K562 (cell line): ENCODE measurements around the gene KRTAP10-8. TPM values are rescaled to one million over a fixed set of nuclear protein-coding genes. Genes with fewer than 3 reads are reported as not detected.
"Not testable (repeated sequence)": the region's sequence is repeated elsewhere in the genome, so short reads cannot be mapped to it uniquely, and the experiment has no call there.

ENCODE experiments used
- ATAC-seq: fragments of 200-7000 bp; cut with Tn5 transposase; 3 replicates; pipeline ENCODE4 v1.9.1; 2020; ENCODE audit warnings: moderate library complexity
- BruUV-seq: library from RNA; stranded (reverse); fragments of 400-500 nt; replicated peaks from 2 replicates; lab custom pipeline; 2021; lab: Mats Ljungman, UMichigan
- CTCF ChIA-PET: fragments of 300-600 bp; formaldehyde crosslinking; extraction: SDS; loops from one replicate; lab custom pipeline; 2021; ENCODE audit warnings: low intra/inter-chr PET ratio; lab: Yijun Ruan, JAX
- POLR2A ChIA-PET: fragments of 300-600, 350-650 bp; sonication (Branson Sonifier 250); formaldehyde crosslinking; extraction: SDS; loops from one replicate; lab custom pipeline; 2021; ENCODE audit warnings: antibody characterized with exemption, inconsistent platforms; lab: Yijun Ruan, JAX
- DNase-seq, 4 experiments: peaks; one replicate each; pipeline versions ENCODE4 v3.0.0 to v3.0.0-alpha.2; 2011 to 2018; ENCODE audit warnings: low spot score in 3 of 4, mixed read lengths in 3 of 4; ENCODE audit errors: extremely low read depth in 1 of 4
- FAIRE-seq: peaks from 2 replicates; lab custom pipeline; 2011; peaks lifted over from hg19 to GRCh38; lab: Jason Lieb, UNC
- H2AFZ ChIP-seq: 2 replicates; pipeline ENCODE4 v1.6.0; 2011; ENCODE audit warnings: low read depth, low read length, control low read depth, inconsistent platforms
- H3K27ac ChIP-seq: fragments of 200-600 bp; 3 replicates; pipeline ENCODE4 v1.8.0; 2011; ENCODE audit warnings: low read depth, mild to moderate bottlenecking, control low read depth, inconsistent platforms, low read length, moderate library complexity, mixed read lengths; ENCODE audit errors: extremely low read depth
- H3K27me3 ChIP-seq, 2 experiments: fragments of 300-600 bp in 1 of 2; 2 replicates in 1 of 2; 3 replicates in 1 of 2; pipeline versions ENCODE4 v1.6.0 to v1.8.0; 2011; ENCODE audit warnings: inconsistent platforms in 2 of 2, low read length in 2 of 2, mild to moderate bottlenecking in 1 of 2, mixed read lengths in 1 of 2, moderate library complexity in 1 of 2; ENCODE audit not compliant: control insufficient read depth in 2 of 2, insufficient read depth in 2 of 2
- H3K36me3 ChIP-seq: fragments of 300-600 bp; 3 replicates; pipeline ENCODE4 v1.8.0; 2011; ENCODE audit warnings: mild to moderate bottlenecking, low read length, inconsistent platforms; ENCODE audit not compliant: control insufficient read depth, insufficient read depth
- H3K4me1 ChIP-seq, 2 experiments: fragments of 200-600 bp in 1 of 2; replicated peaks in 1 of 2; 2 replicates in 1 of 2; 3 replicates in 1 of 2; pipeline versions ENCODE4 v1.5.1 to v1.8.0; 2011; ENCODE audit warnings: inconsistent platforms in 2 of 2, low read length in 2 of 2, mild to moderate bottlenecking in 1 of 2, mixed read lengths in 1 of 2, moderate library complexity in 1 of 2; ENCODE audit not compliant: control insufficient read depth in 2 of 2, insufficient read depth in 2 of 2
- H3K4me2 ChIP-seq: 2 replicates; pipeline ENCODE4 v1.6.1; 2011; ENCODE audit warnings: low read length, control low read depth, inconsistent platforms, mixed read lengths; ENCODE audit not compliant: insufficient read depth
- H3K4me3 ChIP-seq: fragments of 200-600 bp; sonication (generic), shearing (Covaris generic); 2 replicates; pipeline ENCODE4 v1.5.1; 2016; ENCODE audit warnings: control low read depth, inconsistent platforms
- H3K79me2 ChIP-seq: fragments of 200-600 bp; 3 replicates; pipeline ENCODE4 v1.8.0; 2011; ENCODE audit warnings: low read length, inconsistent platforms; ENCODE audit not compliant: control insufficient read depth, insufficient read depth
- H3K9ac ChIP-seq, 2 experiments: 2 replicates each; pipeline versions ENCODE4 v1.6.0 to v1.6.1; 2011; ENCODE audit warnings: low read depth in 2 of 2, low read length in 2 of 2, control low read depth in 1 of 2, inconsistent platforms in 1 of 2, mild to moderate bottlenecking in 1 of 2, mixed read lengths in 1 of 2; ENCODE audit not compliant: insufficient read depth in 1 of 2
- H3K9me1 ChIP-seq: one replicate; pipeline ENCODE4 v1.6.0; 2011; ENCODE audit warnings: inconsistent platforms, mild to moderate bottlenecking, low read length, moderate library complexity; ENCODE audit not compliant: control insufficient read depth, insufficient read depth
- H3K9me3 ChIP-seq: replicated peaks from 2 replicates; pipeline ENCODE4 v1.5.1; 2011; ENCODE audit warnings: low read depth, low read length, inconsistent platforms; ENCODE audit not compliant: control insufficient read depth, insufficient read depth
- H4K20me1 ChIP-seq: replicated peaks from 2 replicates; pipeline ENCODE4 v1.6.1; 2011; ENCODE audit warnings: low read length, inconsistent platforms, mixed read lengths; ENCODE audit not compliant: control insufficient read depth, insufficient read depth
- FOXJ3 ChIP-seq: sonication (generic); formaldehyde crosslinking; IDR thresholded peaks from 2 replicates; pipeline ENCODE4 v1.4.0; 2020; ENCODE audit warnings: mild to moderate bottlenecking, missing genetic modification reagents
- HDGF ChIP-seq: fragments of 450-650 bp; IDR thresholded peaks from 2 replicates; pipeline ENCODE4 v1.6.1; 2016
- HNRNPH1 ChIP-seq: fragments of 200-400 bp; formaldehyde crosslinking; optimal IDR thresholded peaks from 2 replicates; pipeline ENCODE3; 2017; ENCODE audit warnings: low read depth, mild to moderate bottlenecking, low read length, moderate library complexity
- HNRNPL ChIP-seq: fragments of 200-400 bp; formaldehyde crosslinking; IDR thresholded peaks from 2 replicates; pipeline ENCODE4 v1.6.1; 2017; ENCODE audit warnings: low read depth, mild to moderate bottlenecking, low read length
- L3MBTL2 ChIP-seq: fragments of 450-650 bp; IDR thresholded peaks from 2 replicates; pipeline ENCODE4 v1.6.1; 2016; ENCODE audit warnings: mild to moderate bottlenecking, moderate library complexity
- MCM2 ChIP-seq: fragments of 450-650 bp; IDR thresholded peaks from 2 replicates; pipeline ENCODE4 v1.6.1; 2017; ENCODE audit warnings: low read depth, mild to moderate bottlenecking
- MCM7 ChIP-seq, 2 experiments: fragments of 450-650 bp; IDR thresholded peaks; 2 replicates each; pipeline ENCODE4 v1.6.1; 2016 to 2018
- NCOA6 ChIP-seq: fragments of 450-650 bp; IDR thresholded peaks from 2 replicates; pipeline ENCODE4 v1.6.1; 2017; ENCODE audit warnings: mild to moderate bottlenecking
- NFIX ChIP-seq: fragments of 250-450 bp; sonication (Bioruptor Pico); IDR thresholded peaks from 2 replicates; pipeline ENCODE4 v1.4.0; 2020; ENCODE audit warnings: low read depth, mild to moderate bottlenecking, moderate library complexity
- SRSF1 ChIP-seq: fragments of 200-400 bp; formaldehyde crosslinking; IDR thresholded peaks from 2 replicates; pipeline ENCODE4 v1.6.1; 2017; ENCODE audit warnings: mild to moderate bottlenecking, low read depth, low read length, moderate library complexity
- TAF9B ChIP-seq: fragments of 450-650 bp; IDR thresholded peaks from 2 replicates; pipeline ENCODE4 v1.6.1; 2018; ENCODE audit warnings: mild to moderate bottlenecking; ENCODE audit not compliant: partially characterized antibody
- ZNF586 ChIP-seq: fragments of 450-650 bp; formaldehyde crosslinking; conservative IDR thresholded peaks from 2 replicates; pipeline ENCODE4 v1.4.0; 2020; ENCODE audit warnings: mild to moderate bottlenecking, moderate library complexity
- ZNF766 ChIP-seq: fragments of 200-800 bp; sonication (Bioruptor generic); conservative IDR thresholded peaks from 2 replicates; pipeline ENCODE4 v1.6.1; 2016; ENCODE audit warnings: missing genetic modification characterization, missing compliant biosample characterization
- ZNF778 ChIP-seq: fragments of 450-650 bp; formaldehyde crosslinking; IDR thresholded peaks from 2 replicates; pipeline ENCODE4 v1.4.0; 2020; ENCODE audit warnings: mild to moderate bottlenecking, moderate library complexity
- whole genome bisulfite sequencing: fragments of 100-300 bp; shearing (Covaris generic); methylation state at CpG from one replicate; pipeline ENCODE4 v1.1.6; 2016; ENCODE audit warnings: low coverage, mixed read lengths; ENCODE audit not compliant: insufficient coverage; ENCODE audit errors: missing lambda C conversion rate; 5-methylcytosine and 5-hydroxymethylcytosine counted together
- in situ Hi-C: fragments of 300-500 bp; cut with MboI; formaldehyde crosslinking; loops from 4 replicates; pipeline ENCODE4 v1.15.0; 2018; ENCODE audit warnings: inconsistent platforms, mixed read lengths
- intact Hi-C: fragments of 100-400 bp; cut with micrococcal nuclease; formaldehyde crosslinking; loops from 2 replicates; pipeline ENCODE4 v1.14.2; 2022
- polyA plus RNA-seq, 8 experiments: library from polyadenylated mRNA; depleted of rRNA in 4 of 8; stranded (reverse) in 5 of 8; unstranded in 3 of 8; fragments of >200 nt; fragmentation: Nextera tagmentation in 2 of 8; fragmentation: Illumina TruSeq in 1 of 8; extraction: Ambion mirVana in 2 of 8; extraction: Trizol in 1 of 8; gene quantifications; 2 replicates each; pipeline versions ENCODE4 v1.2.1 to v1.2.3, GENCODE V29; 2011 to 2014; ENCODE audit warnings: inconsistent platforms in 1 of 8, missing spikeins in 1 of 8
- total RNA-seq, 7 experiments: library from RNA; depleted of rRNA in 6 of 7; stranded (reverse); fragments of >200 nt in 6 of 7; fragmentation: Illumina TruSeq in 2 of 7; extraction: Trizol in 2 of 7; gene quantifications; 2 replicates each; pipeline versions ENCODE4 v1.2.1 to v1.2.3, GENCODE V29; 2011 to 2021; ENCODE audit warnings: low replicate concordance in 1 of 7
- TF ChIP-seq, protein P1 (sequence below): fragments of 250-450 bp; sonication (Bioruptor Pico); IDR thresholded peaks from 2 replicates; pipeline ENCODE4 v1.4.0; 2020; ENCODE audit warnings: mild to moderate bottlenecking

KRTAP10-8 gene
- total and polyA plus RNA-seq, 9 of the 15 experiments (the other 6 are each of a cell fraction or from before 2014, with no cell fraction given), result not detected

DNA sequence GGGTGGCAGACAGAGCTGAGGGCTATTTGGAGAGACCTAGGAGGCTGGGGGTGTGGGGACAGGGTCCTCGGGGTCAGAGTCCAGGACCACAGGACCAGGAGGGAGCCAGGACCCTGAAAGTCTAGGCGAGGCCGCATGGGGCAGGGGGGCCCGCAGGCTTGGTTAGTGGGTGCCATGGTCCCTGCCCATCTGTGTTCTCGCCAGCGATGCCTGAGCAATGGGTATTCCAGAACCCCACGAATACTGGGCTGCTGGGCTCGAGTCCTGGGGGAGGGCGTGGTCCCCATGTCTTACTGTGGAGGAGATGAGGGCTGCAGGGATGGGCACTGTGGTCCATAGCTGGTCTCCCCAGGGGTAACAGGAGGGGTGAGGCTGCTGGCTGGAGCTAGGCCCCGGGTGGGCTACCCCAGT lies 21.6 kb upstream of the KRTAP10-8 start:
- no peaks in the 10 kb centered on the region; the same call in 1 of the 2 replicates for H3K9me3 ChIP-seq
- no peak for FAIRE-seq
- H3K9me1 ChIP-seq, result no peaks in the 10 kb centered on the region
- H3K36me3 ChIP-seq, result no peaks in the 10 kb centered on the region
- H3K4me1 ChIP-seq, result peaks cover 22 to 37% of the 10 kb centered on the region in 2 experiments
- CTCF ChIA-PET, result no interaction called here
- H3K9ac ChIP-seq, result peak overlapping the region in 1 of 2 experiments; percentile 68; a peak in 1 of 4 replicates
- no peak overlapping the region for H3K27ac ChIP-seq
- in situ Hi-C loops, result no loop called here
- H4K20me1 ChIP-seq, result no peaks in the 10 kb centered on the region
- H3K4me3 ChIP-seq, result no peak overlapping the region
- H3K4me2 ChIP-seq, result no peak overlapping the region
- no peak overlapping the region for H2AFZ ChIP-seq
- 3% methylated on average over 7 of the region's 10 CpGs for WGBS
- peaks cover 0 to 9% of the 10 kb centered on the region in 2 experiments; a peak in 1 of 5 replicates for H3K27me3 ChIP-seq
- BruUV-seq, result no TSS peak
- no peak for ATAC-seq
- H3K79me2 ChIP-seq, result no peaks in the 10 kb centered on the region
- TF ChIP-seq MCM7 (IDR thresholded peaks at IDR 0.05) (no peak), ZNF766 (CRISPR knock-in tag) (no peak), FOXJ3 (CRISPR knock-in tag) (no peak), ZNF586 (no peak), MCM2 (no peak), HNRNPH1 (no peak), TAF9B (no peak), NCOA6 (no peak), HNRNPL (no peak), HDGF (no peak), L3MBTL2 (no peak), NFIX (CRISPR knock-in tag) (no peak), ZNF778 (CRISPR knock-in tag) (no peak), SRSF1 (no peak)
- TF ChIP-seq, protein P1, sequence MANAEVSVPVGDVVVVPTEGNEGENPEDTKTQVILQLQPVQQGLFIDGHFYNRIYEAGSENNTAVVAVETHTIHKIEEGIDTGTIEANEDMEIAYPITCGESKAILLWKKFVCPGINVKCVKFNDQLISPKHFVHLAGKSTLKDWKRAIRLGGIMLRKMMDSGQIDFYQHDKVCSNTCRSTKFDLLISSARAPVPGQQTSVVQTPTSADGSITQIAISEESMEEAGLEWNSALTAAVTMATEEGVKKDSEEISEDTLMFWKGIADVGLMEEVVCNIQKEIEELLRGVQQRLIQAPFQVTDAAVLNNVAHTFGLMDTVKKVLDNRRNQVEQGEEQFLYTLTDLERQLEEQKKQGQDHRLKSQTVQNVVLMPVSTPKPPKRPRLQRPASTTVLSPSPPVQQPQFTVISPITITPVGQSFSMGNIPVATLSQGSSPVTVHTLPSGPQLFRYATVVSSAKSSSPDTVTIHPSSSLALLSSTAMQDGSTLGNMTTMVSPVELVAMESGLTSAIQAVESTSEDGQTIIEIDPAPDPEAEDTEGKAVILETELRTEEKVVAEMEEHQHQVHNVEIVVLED (CRISPR knock-in tag), result no peak
- no peak for DNase-seq
- intact Hi-C loops, result no loop called here
- POLR2A ChIA-PET, result interaction anchor here (0.5 to 0.6 kb wide), 3 partner anchors 61 to 522 kb away, joined by 3 to 4 read pairs (median 3); no protein-coding TSS in a partner anchor

DNA sequence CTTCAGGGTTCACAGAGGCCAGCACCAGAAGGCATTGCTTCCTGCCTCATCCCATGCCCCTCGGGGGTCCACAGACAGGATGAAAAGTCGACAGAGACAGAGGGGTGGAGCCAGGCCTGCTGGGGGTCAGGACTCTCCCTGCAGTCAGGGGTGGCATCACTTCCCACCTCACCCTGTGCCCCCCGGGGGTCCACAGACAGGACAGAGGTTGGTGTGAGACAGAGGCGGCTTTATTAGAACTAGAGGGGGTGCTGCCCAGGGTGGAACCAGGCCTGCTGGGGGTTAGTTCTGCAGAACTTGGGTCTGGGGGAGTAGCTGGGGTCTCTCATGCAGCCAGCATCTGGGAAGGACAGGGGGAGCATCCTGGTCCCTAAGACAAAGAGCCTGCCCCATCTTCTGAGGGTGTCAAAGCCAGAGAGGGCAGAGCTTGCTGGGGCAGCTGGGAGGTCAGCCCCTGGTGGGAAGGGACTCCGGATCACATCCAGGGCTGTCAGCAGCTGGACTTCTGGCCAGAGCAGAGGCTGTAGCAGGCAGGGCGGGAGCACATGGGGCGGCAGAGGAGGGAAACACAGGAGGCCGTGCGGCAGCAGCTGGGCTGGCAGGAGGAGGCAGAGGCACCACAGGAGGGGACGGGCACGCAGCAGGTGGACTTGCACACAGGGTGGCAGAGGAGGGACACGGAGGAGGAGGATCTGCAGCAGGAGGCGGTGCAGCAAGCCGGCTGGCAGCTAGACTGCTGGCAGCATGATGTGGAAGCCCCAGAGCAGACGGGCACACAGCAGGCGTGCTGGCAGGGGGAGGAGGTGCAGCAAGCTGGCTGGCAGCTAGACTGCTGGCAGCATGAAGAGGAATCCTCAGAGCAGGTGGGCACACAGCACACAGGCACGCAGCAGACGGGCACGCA lies 20.7 kb upstream of the KRTAP10-8 start:
- H3K4me2 ChIP-seq, BruUV-seq, DNase-seq, H3K9ac ChIP-seq, H3K27ac ChIP-seq, H3K9me3 ChIP-seq, CTCF ChIA-PET, H4K20me1 ChIP-seq, H3K36me3 ChIP-seq, H3K4me3 ChIP-seq, H3K79me2 ChIP-seq, intact Hi-C loops, H2AFZ ChIP-seq, H3K9me1 ChIP-seq, FAIRE-seq, in situ Hi-C loops, ATAC-seq: not testable (repeated sequence)
- POLR2A ChIA-PET, result interaction anchor here (0.5 to 0.6 kb wide), 2 partner anchors 61 to 523 kb away, joined by 3 to 4 read pairs; no protein-coding TSS in a partner anchor
- Histone ChIP-seq H3K27me3 (peaks cover 0 to 11% of the 10 kb centered on the region in 2 experiments; a peak in 1 of 5 replicates), H3K4me1 (peaks cover 24 to 37% of the 10 kb centered on the region in 2 experiments)
- 6% methylated on average over 13 of the region's 19 CpGs for WGBS
